Heart right ventricle (tissue), 16 donors: Measurements from ENCODE around the gene MPL. TPM values are rescaled to one million over a fixed set of nuclear protein-coding genes. Genes with fewer than 3 reads are reported as not detected.

Source experiments
- ATAC-seq, 8 donors: fragments of 200-7000 bp; cut with Tn5 transposase; one replicate each; pipeline ENCODE4 v1.9.1; 2020; ENCODE audit warnings: mild to moderate bottlenecking in 8 of 8, moderate library complexity in 8 of 8, moderate number of reproducible peaks in 1 of 8
- DNase-seq, 2 donors: peaks; one replicate each; pipeline ENCODE4 v3.0.0-alpha.2; 2020
- H3K27ac ChIP-seq, 10 donors: fragments of 200-600 bp; sonication (generic) in 2 of 10; one replicate each; pipeline versions ENCODE4 v1.5.0 to v1.8.0; 2020 to 2022; ENCODE audit warnings: mild to moderate bottlenecking in 3 of 10
- H3K27me3 ChIP-seq, 7 donors: fragments of 200-600 bp; one replicate each; pipeline ENCODE4 v1.8.0; 2021 to 2022; ENCODE audit warnings: mild to moderate bottlenecking in 2 of 7
- H3K36me3 ChIP-seq, 9 donors: fragments of 200-600 bp; sonication (generic) in 1 of 9; one replicate each; pipeline versions ENCODE4 v1.5.0 to v1.8.0; 2020 to 2022; ENCODE audit warnings: mild to moderate bottlenecking in 2 of 9
- H3K4me1 ChIP-seq, 9 donors: fragments of 200-600 bp; sonication (generic) in 1 of 9; one replicate each; pipeline versions ENCODE4 v1.5.0 to v1.8.0; 2020 to 2022; ENCODE audit warnings: mild to moderate bottlenecking in 4 of 9
- H3K4me3 ChIP-seq, 10 donors: fragments of 200-600 bp; sonication (generic) in 2 of 10; one replicate each; pipeline versions ENCODE4 v1.5.0 to v1.8.0; 2020 to 2022; ENCODE audit warnings: mild to moderate bottlenecking in 7 of 10, moderate library complexity in 2 of 10
- H3K9me3 ChIP-seq, 11 donors: fragments of 200-600 bp in 10 of 11; sonication (generic) in 2 of 11; one replicate each; pipeline versions ENCODE4 v1.5.0 to v1.8.0; 2013 to 2022; ENCODE audit warnings: mild to moderate bottlenecking in 2 of 11, control low read depth in 1 of 11, moderate library complexity in 1 of 11
- WGBS, 2 donors: extraction: QIAGEN DNeasy Blood & Tissue Kit; methylation state at CpG; one replicate each; pipeline ENCODE4 v1.1.7; 2013; ENCODE audit warnings: inconsistent platforms in 1 of 2; 5-methylcytosine and 5-hydroxymethylcytosine counted together
- intact Hi-C, 10 donors: fragments of 100-400 bp; cut with DNase I; formaldehyde crosslinking; loops; one replicate each; pipeline versions ENCODE4 v1.11.1 to v1.14.2; 2022
- polyA plus RNA-seq, 2 donors: library from polyadenylated mRNA; stranded (reverse); fragments of 200-250 nt; gene quantifications; one replicate each; pipeline ENCODE4 v1.2.3, GENCODE V29; 2013
- total RNA-seq, 10 donors: library from RNA; stranded (reverse); fragmentation: NEBNext Ultra II Directional in 3 of 10; extraction: Animal tissue kit (Norgen Biotek cat#: 25700) in 3 of 10; gene quantifications; one replicate each; pipeline versions ENCODE4 v1.2.1 to v1.2.4, GENCODE V29; 2021 to 2023
- TF ChIP-seq, protein P1 (sequence below), 9 donors: fragments of 200-600 bp; sonication (generic) in 2 of 9; IDR thresholded peaks; one replicate each; pipeline versions ENCODE4 v1.5.0 to v1.8.0; 2021 to 2022; ENCODE audit warnings: antibody characterized with exemption in 9 of 9, mild to moderate bottlenecking in 5 of 9, moderate library complexity in 1 of 9
- donor health status: Arrhythmogenic right ventricular cardiomyopathy.
- donor health status: ischemic (EF 13 %, LVEDD 7.1; RV severe dilation, severe dysfunction).
- donor health status: healthy with polysubstance abuse.
- donor health status: DM: no; HTN: yes; CAD: no.
- donor health status: DM: no; HTN: no; CAD: no.
- donor health status: ischemic (EF 25% LVEDD 6.9; RV normal size, moderate dysfunction).
- donor health status: ischemic (EF 25% LVEDD 5.7; RV mildly dilated, moderate dysfunction).
- donor health status: healthy.
- donor health status: DM: yes; HTN: yes; CAD: no.
- donor health status: Ischemic cardiomyopathy.
- donor health status: ischemic (EF 35%, LVEDD 5.7; RV mildly dilated, moderate dysfunction).
- donor health status: nonischemic (EF 11% LVEDD 7.7; RV severe dilation, severe dysfunction).
- donor health status: DM: yes; HTN: yes; CAD: no.
- donor health status: PGD.
- donor health status: ischemic (EF 29% LVEDD 5.4; RV normal size, mild dysfunction).
- donor health status: nonischemic (EF 23%, LVEDD 6.1; RV moderate dilation, normal function).

MPL gene
- total and polyA plus RNA-seq, 12 donors, result 0.03 to 1.2 (median 0.37) TPM

GRCh38 chr1:43311521-43311920, 26.1 kb upstream of the MPL start:
- Histone ChIP-seq H3K27ac (no peak overlapping the region), H3K36me3 (peaks cover 0 to 89% (median 0%) of the 10 kb centered on the region in 9 donors), H3K9me3 (no peaks in the 10 kb centered on the region), H3K27me3 (no peaks in the 10 kb centered on the region), H3K4me3 (no peak overlapping the region), H3K4me1 (peaks cover 0 to 17% (median 0%) of the 10 kb centered on the region in 9 donors)
- 95 to 97% methylated on average over 9 of the region's 9 CpGs for WGBS, 2 donors
- TF ChIP-seq, protein P1, sequence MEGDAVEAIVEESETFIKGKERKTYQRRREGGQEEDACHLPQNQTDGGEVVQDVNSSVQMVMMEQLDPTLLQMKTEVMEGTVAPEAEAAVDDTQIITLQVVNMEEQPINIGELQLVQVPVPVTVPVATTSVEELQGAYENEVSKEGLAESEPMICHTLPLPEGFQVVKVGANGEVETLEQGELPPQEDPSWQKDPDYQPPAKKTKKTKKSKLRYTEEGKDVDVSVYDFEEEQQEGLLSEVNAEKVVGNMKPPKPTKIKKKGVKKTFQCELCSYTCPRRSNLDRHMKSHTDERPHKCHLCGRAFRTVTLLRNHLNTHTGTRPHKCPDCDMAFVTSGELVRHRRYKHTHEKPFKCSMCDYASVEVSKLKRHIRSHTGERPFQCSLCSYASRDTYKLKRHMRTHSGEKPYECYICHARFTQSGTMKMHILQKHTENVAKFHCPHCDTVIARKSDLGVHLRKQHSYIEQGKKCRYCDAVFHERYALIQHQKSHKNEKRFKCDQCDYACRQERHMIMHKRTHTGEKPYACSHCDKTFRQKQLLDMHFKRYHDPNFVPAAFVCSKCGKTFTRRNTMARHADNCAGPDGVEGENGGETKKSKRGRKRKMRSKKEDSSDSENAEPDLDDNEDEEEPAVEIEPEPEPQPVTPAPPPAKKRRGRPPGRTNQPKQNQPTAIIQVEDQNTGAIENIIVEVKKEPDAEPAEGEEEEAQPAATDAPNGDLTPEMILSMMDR (IDR thresholded peaks at IDR 0.05), result no peak
- intact Hi-C loops, result no loop called here
- DNase-seq, result no peak
- ATAC-seq, result no peak

DNA sequence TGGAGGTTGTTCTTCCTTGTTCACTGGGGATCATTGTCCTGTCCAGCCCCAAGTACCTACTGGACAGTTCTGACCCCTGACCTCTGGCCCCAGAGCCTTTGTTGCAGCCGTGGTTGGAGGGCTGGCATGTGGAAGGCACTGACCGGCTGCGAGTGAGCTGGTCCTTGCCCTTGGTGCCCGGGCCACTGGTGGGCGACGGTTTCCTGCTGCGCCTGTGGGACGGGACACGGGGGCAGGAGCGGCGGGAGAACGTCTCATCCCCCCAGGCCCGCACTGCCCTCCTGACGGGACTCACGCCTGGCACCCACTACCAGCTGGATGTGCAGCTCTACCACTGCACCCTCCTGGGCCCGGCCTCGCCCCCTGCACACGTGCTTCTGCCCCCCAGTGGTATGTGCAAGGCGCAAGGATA, 25.4 kb upstream of the MPL start:
- no peaks in the 10 kb centered on the region for H3K27me3 ChIP-seq
- DNase-seq (no peak), ATAC-seq (no peak)
- peaks cover 0 to 17% (median 0%) of the 10 kb centered on the region in 9 donors for H3K4me1 ChIP-seq
- WGBS, 2 donors, result 92 to 93% methylated on average over 19 of the region's 19 CpGs
- intact Hi-C loops, result no loop called here
- H3K9me3 ChIP-seq, result no peaks in the 10 kb centered on the region
- H3K4me3 ChIP-seq, result no peak overlapping the region
- peaks cover 0 to 87% (median 0%) of the 10 kb centered on the region in 9 donors for H3K36me3 ChIP-seq
- TF ChIP-seq, protein P1 (IDR thresholded peaks at IDR 0.05), result no peak
- no peak overlapping the region for H3K27ac ChIP-seq

DNA sequence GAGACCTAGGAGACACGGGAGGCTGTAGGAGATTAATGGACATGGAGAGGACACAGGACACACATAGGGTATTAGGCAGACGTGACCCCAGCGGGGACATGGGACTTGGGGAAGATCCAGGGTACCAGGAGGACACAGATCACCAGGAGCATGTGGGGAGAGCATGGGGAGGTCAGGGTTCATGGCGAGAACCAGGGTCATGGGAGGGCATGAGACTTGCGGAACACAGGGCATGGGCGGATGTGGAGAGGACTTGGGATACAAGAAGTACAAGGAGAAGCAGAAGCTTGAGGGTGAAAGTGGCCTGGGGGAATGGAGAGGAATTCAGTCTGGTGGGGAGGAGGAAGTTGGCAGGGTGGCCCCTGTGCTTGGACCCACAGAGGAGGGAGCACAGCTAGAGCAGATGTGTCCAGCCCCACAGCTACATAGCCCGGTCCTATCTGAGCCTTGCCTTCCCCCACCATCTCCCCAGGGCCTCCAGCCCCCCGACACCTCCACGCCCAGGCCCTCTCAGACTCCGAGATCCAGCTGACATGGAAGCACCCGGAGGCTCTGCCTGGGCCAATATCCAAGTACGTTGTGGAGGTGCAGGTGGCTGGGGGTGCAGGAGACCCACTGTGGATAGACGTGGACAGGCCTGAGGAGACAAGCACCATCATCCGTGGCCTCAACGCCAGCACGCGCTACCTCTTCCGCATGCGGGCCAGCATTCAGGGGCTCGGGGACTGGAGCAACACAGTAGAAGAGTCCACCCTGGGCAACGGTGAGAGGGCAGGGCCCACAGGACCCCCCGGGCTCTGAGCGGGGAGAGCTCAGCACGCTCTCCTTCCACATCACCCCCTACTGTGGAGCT, 24.7 kb upstream of the MPL start:
- intact Hi-C loops, result no loop called here
- H3K9me3 ChIP-seq, result no peaks in the 10 kb centered on the region
- DNase-seq, result no peak
- ATAC-seq, result peak in 1 of 8 donors; percentile 5
- 92 to 94% methylated on average over 24 of the region's 24 CpGs for WGBS, 2 donors
- H3K27ac ChIP-seq, result no peak overlapping the region
- TF ChIP-seq, protein P1 (IDR thresholded peaks at IDR 0.05), result no peak
- no peak overlapping the region for H3K4me3 ChIP-seq
- H3K36me3 ChIP-seq, result peaks cover 0 to 89% (median 0%) of the 10 kb centered on the region in 9 donors
- H3K4me1 ChIP-seq, result peaks cover 0 to 17% (median 0%) of the 10 kb centered on the region in 9 donors
- no peaks in the 10 kb centered on the region for H3K27me3 ChIP-seq

- Histone ChIP-seq H3K27me3 (no peaks in the 10 kb centered on the region), H3K4me1 (peaks cover 0 to 17% (median 0%) of the 10 kb centered on the region in 9 donors), H3K36me3 (peaks cover 0 to 93% (median 0%) of the 10 kb centered on the region in 9 donors), H3K9me3 (no peaks in the 10 kb centered on the region), H3K4me3 (no peak overlapping the region), H3K27ac (no peak overlapping the region)
- no peak for DNase-seq
- TF ChIP-seq, protein P1 (IDR thresholded peaks at IDR 0.05), result no peak
- intact Hi-C loops, result no loop called here
- no peak for ATAC-seq
- WGBS, 2 donors, result 92 to 96% methylated on average over 10 of the region's 10 CpGs
These were observed 23.8 kb upstream of the MPL start for GRCh38 chr1:43313771-43314170.
